Stomach (tissue), 4 donors: ENCODE results near the gene CHST9.

ENCODE experiments used
- EP300 ChIP-seq: sonication (generic); formaldehyde crosslinking; IDR thresholded peaks from one replicate; pipeline ENCODE4 v1.6.1; 2017; ENCODE audit warnings: antibody characterized with exemption
- POLR2A ChIP-seq, 4 donors: fragments of 450-650 bp; IDR thresholded peaks; one replicate each; pipeline ENCODE4 v1.6.1; 2016; ENCODE audit warnings: antibody characterized with exemption in 4 of 4, control low read depth in 2 of 4, mild to moderate bottlenecking in 1 of 4, moderate library complexity in 1 of 4
- POLR2AphosphoS5 ChIP-seq, 3 donors: sonication (generic); formaldehyde crosslinking; IDR thresholded peaks; one replicate each; pipeline ENCODE4 v1.6.1; 2016; ENCODE audit warnings: antibody characterized with exemption in 3 of 3
- TF ChIP-seq, protein P1 (sequence below), 7 experiments: fragments of 450-650 bp in 4 of 7; fragments of 200-600 bp in 3 of 7; sonication (generic) in 3 of 7; IDR thresholded peaks; one replicate each; pipeline ENCODE4 v1.5.1; 2016 to 2019; ENCODE audit warnings: antibody characterized with exemption in 7 of 7, control low read depth in 2 of 7, mild to moderate bottlenecking in 1 of 7

GRCh38 chr18:26875040-26875654 is 310.0 kb downstream of the CHST9 start:
- TF ChIP-seq, protein P1, sequence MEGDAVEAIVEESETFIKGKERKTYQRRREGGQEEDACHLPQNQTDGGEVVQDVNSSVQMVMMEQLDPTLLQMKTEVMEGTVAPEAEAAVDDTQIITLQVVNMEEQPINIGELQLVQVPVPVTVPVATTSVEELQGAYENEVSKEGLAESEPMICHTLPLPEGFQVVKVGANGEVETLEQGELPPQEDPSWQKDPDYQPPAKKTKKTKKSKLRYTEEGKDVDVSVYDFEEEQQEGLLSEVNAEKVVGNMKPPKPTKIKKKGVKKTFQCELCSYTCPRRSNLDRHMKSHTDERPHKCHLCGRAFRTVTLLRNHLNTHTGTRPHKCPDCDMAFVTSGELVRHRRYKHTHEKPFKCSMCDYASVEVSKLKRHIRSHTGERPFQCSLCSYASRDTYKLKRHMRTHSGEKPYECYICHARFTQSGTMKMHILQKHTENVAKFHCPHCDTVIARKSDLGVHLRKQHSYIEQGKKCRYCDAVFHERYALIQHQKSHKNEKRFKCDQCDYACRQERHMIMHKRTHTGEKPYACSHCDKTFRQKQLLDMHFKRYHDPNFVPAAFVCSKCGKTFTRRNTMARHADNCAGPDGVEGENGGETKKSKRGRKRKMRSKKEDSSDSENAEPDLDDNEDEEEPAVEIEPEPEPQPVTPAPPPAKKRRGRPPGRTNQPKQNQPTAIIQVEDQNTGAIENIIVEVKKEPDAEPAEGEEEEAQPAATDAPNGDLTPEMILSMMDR (IDR thresholded peaks at IDR 0.05) = no peak
- TF ChIP-seq POLR2A (IDR thresholded peaks at IDR 0.05) (no peak), POLR2AphosphoS5 (IDR thresholded peaks at IDR 0.05) (no peak), EP300 (no peak)
